Suprapubic skin (tissue), 3 donors: Measurements from ENCODE around the gene HDAC3.

Experiments used
- CTCF ChIP-seq, 2 donors: fragments of 200-600 bp in 1 of 2; fragments of 450-650 bp in 1 of 2; sonication (generic) in 1 of 2; IDR thresholded peaks; one replicate each; pipeline ENCODE4 v1.5.1; 2016 to 2019; ENCODE audit warnings: antibody characterized with exemption in 2 of 2, mild to moderate bottlenecking in 1 of 2, moderate library complexity in 1 of 2
- EP300 ChIP-seq: sonication (generic); formaldehyde crosslinking; IDR thresholded peaks from one replicate; pipeline ENCODE4 v1.6.1; 2017; ENCODE audit warnings: antibody characterized with exemption

DNA sequence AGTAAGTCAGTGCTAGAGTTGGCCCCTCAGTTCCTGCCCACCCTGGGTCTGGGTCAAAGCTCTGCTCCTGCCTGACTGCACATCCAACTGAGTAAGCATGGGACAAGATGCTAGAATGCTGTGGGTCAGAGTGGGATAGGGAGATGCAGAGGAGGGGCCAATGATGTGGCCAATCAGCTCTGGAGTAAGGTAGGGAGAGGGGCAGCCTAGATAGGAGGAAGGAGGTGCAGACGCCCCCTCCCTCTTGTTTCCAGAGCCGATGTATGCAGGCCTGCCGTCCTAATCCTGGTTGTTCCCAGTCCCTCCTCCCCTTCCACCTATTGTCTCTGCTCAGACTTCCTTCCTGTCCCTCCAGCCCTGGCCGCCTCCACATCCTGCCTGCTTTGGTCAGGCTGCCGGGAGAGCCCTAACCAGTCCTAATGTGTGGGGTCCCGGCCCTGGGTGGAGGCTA is 44.1 kb upstream of the HDAC3 start:
- no peak for TF ChIP-seq CTCF (IDR thresholded peaks at IDR 0.05)
- no peak for TF ChIP-seq EP300
